Heart right ventricle (tissue), 16 donors: ENCODE measurements around the gene ANXA8L1. TPM values are rescaled to one million over a fixed set of nuclear protein-coding genes. Genes with fewer than 3 reads are reported as not detected.
"Not testable (repeated sequence)": the region's sequence is repeated elsewhere in the genome, so short reads cannot be mapped to it uniquely, and the experiment has no call there.

Source experiments
- ATAC-seq, 8 donors: fragments of 200-7000 bp; cut with Tn5 transposase; one replicate each; pipeline ENCODE4 v1.9.1; 2020; ENCODE audit warnings: mild to moderate bottlenecking in 8 of 8, moderate library complexity in 8 of 8, moderate number of reproducible peaks in 1 of 8
- DNase-seq, 2 donors: peaks; one replicate each; pipeline ENCODE4 v3.0.0-alpha.2; 2020
- H3K27ac ChIP-seq, 10 donors: fragments of 200-600 bp; sonication (generic) in 2 of 10; one replicate each; pipeline versions ENCODE4 v1.5.0 to v1.8.0; 2020 to 2022; ENCODE audit warnings: mild to moderate bottlenecking in 3 of 10
- H3K27me3 ChIP-seq, 7 donors: fragments of 200-600 bp; one replicate each; pipeline ENCODE4 v1.8.0; 2021 to 2022; ENCODE audit warnings: mild to moderate bottlenecking in 2 of 7
- H3K36me3 ChIP-seq, 9 donors: fragments of 200-600 bp; sonication (generic) in 1 of 9; one replicate each; pipeline versions ENCODE4 v1.5.0 to v1.8.0; 2020 to 2022; ENCODE audit warnings: mild to moderate bottlenecking in 2 of 9
- H3K4me1 ChIP-seq, 9 donors: fragments of 200-600 bp; sonication (generic) in 1 of 9; one replicate each; pipeline versions ENCODE4 v1.5.0 to v1.8.0; 2020 to 2022; ENCODE audit warnings: mild to moderate bottlenecking in 4 of 9
- H3K4me3 ChIP-seq, 10 donors: fragments of 200-600 bp; sonication (generic) in 2 of 10; one replicate each; pipeline versions ENCODE4 v1.5.0 to v1.8.0; 2020 to 2022; ENCODE audit warnings: mild to moderate bottlenecking in 7 of 10, moderate library complexity in 2 of 10
- H3K9me3 ChIP-seq, 11 donors: fragments of 200-600 bp in 10 of 11; sonication (generic) in 2 of 11; one replicate each; pipeline versions ENCODE4 v1.5.0 to v1.8.0; 2013 to 2022; ENCODE audit warnings: mild to moderate bottlenecking in 2 of 11, control low read depth in 1 of 11, moderate library complexity in 1 of 11
- WGBS, 2 donors: extraction: QIAGEN DNeasy Blood & Tissue Kit; methylation state at CpG; one replicate each; pipeline ENCODE4 v1.1.7; 2013; ENCODE audit warnings: inconsistent platforms in 1 of 2; 5-methylcytosine and 5-hydroxymethylcytosine counted together
- intact Hi-C, 10 donors: fragments of 100-400 bp; cut with DNase I; formaldehyde crosslinking; loops; one replicate each; pipeline versions ENCODE4 v1.11.1 to v1.14.2; 2022
- polyA plus RNA-seq, 2 donors: library from polyadenylated mRNA; stranded (reverse); fragments of 200-250 nt; gene quantifications; one replicate each; pipeline ENCODE4 v1.2.3, GENCODE V29; 2013
- total RNA-seq, 10 donors: library from RNA; stranded (reverse); fragmentation: NEBNext Ultra II Directional in 3 of 10; extraction: Animal tissue kit (Norgen Biotek cat#: 25700) in 3 of 10; gene quantifications; one replicate each; pipeline versions ENCODE4 v1.2.1 to v1.2.4, GENCODE V29; 2021 to 2023
- donor health status: Arrhythmogenic right ventricular cardiomyopathy.
- donor health status: ischemic (EF 13 %, LVEDD 7.1; RV severe dilation, severe dysfunction).
- donor health status: healthy with polysubstance abuse.
- donor health status: DM: no; HTN: yes; CAD: no.
- donor health status: DM: no; HTN: no; CAD: no.
- donor health status: ischemic (EF 25% LVEDD 6.9; RV normal size, moderate dysfunction).
- donor health status: ischemic (EF 25% LVEDD 5.7; RV mildly dilated, moderate dysfunction).
- donor health status: healthy.
- donor health status: DM: yes; HTN: yes; CAD: no.
- donor health status: Ischemic cardiomyopathy.
- donor health status: ischemic (EF 35%, LVEDD 5.7; RV mildly dilated, moderate dysfunction).
- donor health status: nonischemic (EF 11% LVEDD 7.7; RV severe dilation, severe dysfunction).
- donor health status: DM: yes; HTN: yes; CAD: no.
- donor health status: PGD.
- donor health status: ischemic (EF 29% LVEDD 5.4; RV normal size, mild dysfunction).
- donor health status: nonischemic (EF 23%, LVEDD 6.1; RV moderate dilation, normal function).

The ANXA8L1 gene
- total and polyA plus RNA-seq, 12 donors = 0.04 to 1.7 (median 0.83) TPM; not detected in 6

GRCh38 chr10:46377022-46377421 is 1.4 kb downstream of the ANXA8L1 start:
- H3K27me3 ChIP-seq, H3K4me1 ChIP-seq, DNase-seq, H3K4me3 ChIP-seq, H3K27ac ChIP-seq, H3K36me3 ChIP-seq, intact Hi-C loops, H3K9me3 ChIP-seq: not testable (repeated sequence)
- ATAC-seq = peak in 7 of 8 donors; percentile 51 to 88 (median 79)
- WGBS, 2 donors = no CpG with 5 or more reads among the region's 1 CpG

GRCh38 chr10:46377651-46378050 is 2.1 kb downstream of the ANXA8L1 start:
- intact Hi-C loops = not testable (repeated sequence)

GRCh38 chr10:46378108-46378507 is 2.5 kb downstream of the ANXA8L1 start:
- ATAC-seq, H3K4me1 ChIP-seq, intact Hi-C loops, H3K36me3 ChIP-seq, H3K9me3 ChIP-seq, H3K27me3 ChIP-seq, DNase-seq, H3K4me3 ChIP-seq, H3K27ac ChIP-seq: not testable (repeated sequence)
- WGBS, 2 donors = 22 to 56% methylated on average over 3 to 5 of the region's 8 CpGs

More at GRCh38 chr10:46377651-46378050, 2.1 kb downstream of the ANXA8L1 start:
- WGBS, 2 donors = 50% methylated on average over 1 of the region's 4 CpGs; no CpG with 5 or more reads in 1 of the 2 donors
- H3K27me3 ChIP-seq, DNase-seq, H3K36me3 ChIP-seq, H3K4me1 ChIP-seq, H3K9me3 ChIP-seq, H3K4me3 ChIP-seq, H3K27ac ChIP-seq: not testable (repeated sequence)
- peak in 7 of 8 donors; percentile 19 to 67 (median 53) for ATAC-seq

GRCh38 chr10:46379233-46379848 is 3.8 kb downstream of the ANXA8L1 start:
- DNase-seq, H3K4me3 ChIP-seq, intact Hi-C loops, H3K4me1 ChIP-seq, H3K27ac ChIP-seq, H3K9me3 ChIP-seq, H3K27me3 ChIP-seq, ATAC-seq, H3K36me3 ChIP-seq: not testable (repeated sequence)
- 40% methylated on average over 1 of the region's 5 CpGs; no CpG with 5 or more reads in 1 of the 2 donors for WGBS, 2 donors

DNA sequence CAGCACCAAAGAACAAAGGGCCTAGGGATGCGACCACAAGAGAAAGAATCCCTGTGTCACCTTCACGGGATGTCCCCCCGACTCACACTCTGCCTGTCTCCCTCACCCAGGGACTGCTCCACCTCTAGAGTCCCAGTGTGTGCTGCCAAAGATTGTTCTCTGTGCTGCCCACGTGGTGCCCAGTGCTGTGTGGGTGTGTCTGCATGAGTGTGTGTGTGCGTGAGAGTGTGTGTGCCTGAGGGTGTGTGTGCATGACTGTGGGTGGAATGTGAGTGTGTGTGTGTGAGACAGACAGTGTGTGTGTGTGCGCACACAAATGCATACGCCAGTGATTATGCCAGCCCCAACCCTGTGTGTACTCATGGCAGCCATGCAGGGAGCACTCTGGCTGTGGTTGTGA is 10.3 kb downstream of the ANXA8L1 start:
- peak in 1 of 8 donors; percentile 38 for ATAC-seq
- no CpG with 5 or more reads among the region's 7 CpGs for WGBS, 2 donors
- H3K9me3 ChIP-seq = not testable (repeated sequence)

DNA sequence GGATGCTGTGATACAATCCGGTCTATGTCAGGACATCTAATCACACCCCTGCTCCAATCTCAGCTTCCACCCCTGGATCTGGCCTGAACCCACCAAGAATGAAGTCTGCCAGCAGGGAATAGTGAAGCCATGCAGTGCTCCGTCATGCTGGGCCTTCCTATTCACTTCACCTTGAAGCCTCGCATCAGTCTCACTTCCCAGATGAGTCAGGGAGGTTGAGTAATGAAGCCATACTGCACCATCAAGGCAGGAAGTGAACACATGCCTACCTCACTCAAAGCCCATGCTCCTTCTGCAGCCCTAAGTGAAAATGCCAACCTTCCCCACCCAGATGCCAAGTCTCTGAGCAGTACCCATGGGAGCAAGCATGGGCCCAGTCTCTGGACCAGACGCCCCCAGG is 11.1 kb downstream of the ANXA8L1 start:
- H3K36me3 ChIP-seq, H3K27me3 ChIP-seq, ATAC-seq, intact Hi-C loops, H3K4me1 ChIP-seq, H3K9me3 ChIP-seq, DNase-seq, H3K27ac ChIP-seq, H3K4me3 ChIP-seq: not testable (repeated sequence)
- WGBS, 2 donors = no CpG with 5 or more reads among the region's 4 CpGs

More for the DNA sequence above, 10.3 kb downstream of the ANXA8L1 start:
- H3K36me3 ChIP-seq, H3K4me3 ChIP-seq, DNase-seq, H3K4me1 ChIP-seq, H3K27ac ChIP-seq, H3K27me3 ChIP-seq, intact Hi-C loops: not testable (repeated sequence)

GRCh38 chr10:46387309-46387902 is 11.8 kb downstream of the ANXA8L1 start:
- DNase-seq, H3K4me3 ChIP-seq, H3K27me3 ChIP-seq, H3K27ac ChIP-seq, H3K36me3 ChIP-seq, intact Hi-C loops, H3K9me3 ChIP-seq, H3K4me1 ChIP-seq: not testable (repeated sequence)
- WGBS, 2 donors = no CpG with 5 or more reads among the region's 11 CpGs
- peak in 1 of 8 donors; percentile 14 for ATAC-seq

DNA sequence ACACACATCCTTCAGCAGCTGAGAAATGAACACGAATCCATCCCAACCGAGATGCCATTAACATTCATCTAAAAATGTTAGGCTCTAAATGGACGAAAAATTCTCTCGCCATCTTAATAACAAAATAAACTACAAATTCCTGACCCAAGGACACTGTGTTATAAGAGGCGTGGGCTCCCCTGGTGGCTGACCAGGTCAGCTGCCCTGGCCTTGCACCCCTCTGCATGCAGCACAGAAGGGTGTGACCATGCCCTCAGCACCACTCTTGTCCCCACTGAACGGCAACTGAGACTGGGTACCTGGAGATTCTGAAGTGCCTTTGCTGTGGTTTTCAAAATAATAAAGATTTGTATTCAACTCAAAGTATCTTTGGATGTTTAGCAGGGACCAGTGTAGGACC is 15.8 kb downstream of the ANXA8L1 start:
- H3K27me3 ChIP-seq, ATAC-seq, H3K36me3 ChIP-seq, H3K4me1 ChIP-seq, H3K9me3 ChIP-seq, H3K4me3 ChIP-seq, H3K27ac ChIP-seq, intact Hi-C loops, DNase-seq: not testable (repeated sequence)
- 80 to 93% methylated on average over 3 to 4 of the region's 6 CpGs for WGBS, 2 donors

GRCh38 chr10:46396441-46397279 is 21.1 kb downstream of the ANXA8L1 start:
- H3K27me3 ChIP-seq, H3K36me3 ChIP-seq, H3K9me3 ChIP-seq, H3K4me1 ChIP-seq, H3K27ac ChIP-seq, intact Hi-C loops, DNase-seq, H3K4me3 ChIP-seq: not testable (repeated sequence)
- peak in 1 of 8 donors; percentile 4 for ATAC-seq
- WGBS, 2 donors = 87 to 88% methylated on average over 8 of the region's 8 CpGs

- H3K27ac ChIP-seq, H3K9me3 ChIP-seq, intact Hi-C loops, H3K36me3 ChIP-seq, H3K4me1 ChIP-seq, H3K27me3 ChIP-seq, DNase-seq: not testable (repeated sequence)
- peak overlapping the region in 4 of 10 donors; percentile 38 to 50 (median 46) for H3K4me3 ChIP-seq
- peak in 6 of 8 donors; percentile 6 to 51 (median 19) for ATAC-seq
- 66 to 76% methylated on average over 3 to 7 of the region's 14 CpGs for WGBS, 2 donors
These were observed 22.2 kb downstream of the ANXA8L1 start for GRCh38 chr10:46397767-46398166.
